Neural crest cell (in vitro differentiated cells): ENCODE results near the gene PKP4. TPM values are rescaled to one million over a fixed set of nuclear protein-coding genes. Genes with fewer than 3 reads are reported as not detected.

Experiments
- DNase-seq: peaks from one replicate; pipeline ENCODE4 v3.0.0; 2021; ENCODE audit warnings: low read depth, mixed read lengths, low spot score
- H3K27ac Mint-ChIP-seq: one replicate; pipeline ENCODE4 v1.8.0; 2021; ENCODE audit warnings: mild to moderate bottlenecking, mixed read lengths; ENCODE audit not compliant: unreplicated experiment
- H3K27me3 Mint-ChIP-seq: 2 replicates; pipeline ENCODE4 v1.8.0; 2021; ENCODE audit warnings: low read depth, mild to moderate bottlenecking, mixed read lengths
- H3K36me3 Mint-ChIP-seq: 2 replicates; pipeline ENCODE4 v1.8.0; 2021; ENCODE audit warnings: low read depth, mild to moderate bottlenecking, mixed read lengths
- H3K4me1 Mint-ChIP-seq: 2 replicates; pipeline ENCODE4 v1.8.0; 2021; ENCODE audit warnings: mixed read lengths
- H3K4me3 Mint-ChIP-seq: one replicate; pipeline ENCODE4 v1.8.0; 2021; ENCODE audit warnings: mild to moderate bottlenecking, mixed read lengths
- H3K9me3 Mint-ChIP-seq: 2 replicates; pipeline ENCODE4 v1.8.0; 2021; ENCODE audit warnings: mixed read lengths
- total RNA-seq: library from RNA; stranded (reverse); gene quantifications from 2 replicates; pipeline ENCODE4 v1.2.1, GENCODE V29; 2021
- TF ChIP-seq, protein P1 (sequence below): fragments of 200-600 bp; sonication (generic); conservative IDR thresholded peaks from 2 replicates; pipeline ENCODE4 v1.5.0; 2021; ENCODE audit warnings: antibody characterized with exemption, mild to moderate bottlenecking

The PKP4 gene
- total RNA-seq, 1 donor from 2014 or later = 52.7 TPM

DNA sequence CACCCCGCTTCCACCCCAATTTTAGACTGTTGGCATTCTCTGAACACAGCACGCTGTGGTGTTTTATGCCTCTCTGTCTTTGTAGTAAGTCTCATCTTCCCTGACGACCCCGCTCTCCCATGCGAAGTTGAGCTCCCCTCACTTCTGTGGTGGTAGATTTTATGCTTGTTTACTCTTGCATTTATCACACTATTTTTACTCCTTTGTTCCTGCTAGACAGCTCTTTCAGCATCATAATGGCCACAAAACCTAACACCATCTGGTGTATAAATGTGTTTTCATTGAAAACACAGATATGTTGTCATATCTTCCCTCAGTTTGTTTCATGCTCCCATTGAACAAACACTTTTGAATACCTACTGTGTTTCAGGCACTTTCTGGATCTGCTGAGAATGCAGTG lies 57.1 kb downstream of the PKP4 start:
- DNase-seq = no peak
- Mint-ChIP-seq H3K27me3 (no peaks in the 10 kb centered on the region), H3K27ac (no peak overlapping the region), H3K36me3 (peaks cover 9% of the 10 kb centered on the region), H3K4me1 (peaks cover 5% of the 10 kb centered on the region), H3K9me3 (no peaks in the 10 kb centered on the region), H3K4me3 (no peak overlapping the region)
- TF ChIP-seq, protein P1, sequence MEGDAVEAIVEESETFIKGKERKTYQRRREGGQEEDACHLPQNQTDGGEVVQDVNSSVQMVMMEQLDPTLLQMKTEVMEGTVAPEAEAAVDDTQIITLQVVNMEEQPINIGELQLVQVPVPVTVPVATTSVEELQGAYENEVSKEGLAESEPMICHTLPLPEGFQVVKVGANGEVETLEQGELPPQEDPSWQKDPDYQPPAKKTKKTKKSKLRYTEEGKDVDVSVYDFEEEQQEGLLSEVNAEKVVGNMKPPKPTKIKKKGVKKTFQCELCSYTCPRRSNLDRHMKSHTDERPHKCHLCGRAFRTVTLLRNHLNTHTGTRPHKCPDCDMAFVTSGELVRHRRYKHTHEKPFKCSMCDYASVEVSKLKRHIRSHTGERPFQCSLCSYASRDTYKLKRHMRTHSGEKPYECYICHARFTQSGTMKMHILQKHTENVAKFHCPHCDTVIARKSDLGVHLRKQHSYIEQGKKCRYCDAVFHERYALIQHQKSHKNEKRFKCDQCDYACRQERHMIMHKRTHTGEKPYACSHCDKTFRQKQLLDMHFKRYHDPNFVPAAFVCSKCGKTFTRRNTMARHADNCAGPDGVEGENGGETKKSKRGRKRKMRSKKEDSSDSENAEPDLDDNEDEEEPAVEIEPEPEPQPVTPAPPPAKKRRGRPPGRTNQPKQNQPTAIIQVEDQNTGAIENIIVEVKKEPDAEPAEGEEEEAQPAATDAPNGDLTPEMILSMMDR = no peak

DNA sequence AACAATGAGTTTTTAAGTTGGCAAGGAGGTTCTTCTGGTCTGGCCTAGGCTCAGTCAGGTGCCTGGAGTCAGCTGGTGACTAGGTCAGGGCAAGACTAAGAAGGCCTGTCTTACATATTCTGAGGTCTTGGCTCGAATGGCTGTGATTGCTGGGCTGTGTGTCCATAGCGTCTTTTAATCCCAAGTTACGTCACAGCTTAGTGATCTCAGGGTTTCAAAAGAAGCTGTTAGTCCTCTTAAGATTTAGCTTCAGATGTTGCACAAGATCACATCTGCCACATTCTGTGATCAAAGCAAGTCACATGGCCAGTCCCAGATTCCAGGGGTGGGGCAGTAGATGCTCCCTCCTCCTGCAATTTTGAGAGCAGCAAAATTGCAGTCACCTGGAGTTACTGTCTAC lies 61.3 kb downstream of the PKP4 start:
- Mint-ChIP-seq H3K27me3 (no peaks in the 10 kb centered on the region), H3K9me3 (no peaks in the 10 kb centered on the region), H3K4me3 (no peak overlapping the region), H3K4me1 (peaks cover 5% of the 10 kb centered on the region), H3K27ac (no peak overlapping the region), H3K36me3 (peaks cover 14% of the 10 kb centered on the region)
- no peak for DNase-seq
- TF ChIP-seq, protein P1 = no peak

DNA sequence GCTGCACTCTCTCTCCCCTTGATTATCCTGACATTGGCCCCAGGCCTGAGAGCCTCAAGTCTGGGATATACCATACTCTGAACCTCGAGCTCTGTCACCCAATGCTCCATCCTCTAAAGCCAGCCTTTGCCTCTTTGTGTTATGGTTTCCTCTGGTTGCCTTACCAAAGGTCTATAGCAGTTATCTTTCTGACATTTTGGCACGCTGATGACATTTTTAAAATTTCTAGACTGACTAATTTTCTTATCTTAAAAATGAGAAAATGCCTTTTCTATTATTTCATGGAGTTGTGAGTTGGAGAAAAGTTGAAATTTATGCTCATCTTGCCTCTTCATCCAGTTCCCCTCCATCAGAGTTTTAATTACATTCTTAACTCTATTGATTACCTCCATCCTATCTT lies 62.7 kb downstream of the PKP4 start:
- no peaks in the 10 kb centered on the region for H3K9me3 Mint-ChIP-seq
- H3K27ac Mint-ChIP-seq = no peak overlapping the region
- no peaks in the 10 kb centered on the region for H3K27me3 Mint-ChIP-seq
- peaks cover 8% of the 10 kb centered on the region for H3K36me3 Mint-ChIP-seq
- TF ChIP-seq, protein P1 = no peak
- H3K4me3 Mint-ChIP-seq = no peak overlapping the region
- DNase-seq = no peak
- H3K4me1 Mint-ChIP-seq = no peaks in the 10 kb centered on the region

DNA sequence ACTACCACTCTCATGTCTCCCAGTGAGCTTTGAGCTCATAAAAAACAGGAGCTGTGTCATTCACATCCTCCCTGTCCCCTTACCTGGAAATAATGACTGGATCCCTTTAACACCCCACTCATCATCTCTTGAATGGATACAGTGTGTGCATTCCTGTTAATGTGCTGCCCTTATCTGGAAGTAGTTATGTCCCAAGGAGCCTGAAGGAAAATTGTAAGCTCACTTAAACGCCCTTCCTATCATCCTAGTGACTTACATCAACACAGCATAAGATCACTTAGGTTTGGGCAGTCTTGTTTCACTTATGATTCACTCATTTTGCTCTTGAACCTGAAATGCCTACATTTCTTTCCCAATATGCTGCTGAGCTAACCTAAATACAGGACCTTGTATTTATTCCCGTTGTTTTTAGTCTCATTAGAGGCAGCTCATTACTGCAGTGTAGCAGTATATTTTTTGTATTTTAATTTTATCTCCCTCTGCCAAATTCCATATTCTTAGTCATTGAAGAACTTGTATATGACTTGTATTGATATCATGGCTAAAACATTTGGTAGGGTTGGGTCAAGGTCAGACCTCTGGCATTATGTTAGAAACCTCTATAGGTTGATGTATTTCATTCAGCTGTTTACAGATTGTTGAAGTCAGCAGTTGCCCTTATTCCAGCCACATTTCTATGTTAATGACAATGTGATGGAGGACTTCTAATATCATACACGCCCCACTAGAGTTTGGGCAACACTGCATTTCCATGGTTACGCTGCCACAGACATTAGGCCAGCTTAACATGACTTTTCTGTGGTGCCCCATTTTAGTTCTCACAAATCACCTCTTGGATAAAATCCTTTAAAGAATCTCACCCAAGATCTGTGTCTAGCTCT lies 72.9 kb downstream of the PKP4 start:
- Mint-ChIP-seq H3K9me3 (no peaks in the 10 kb centered on the region), H3K4me3 (no peak overlapping the region), H3K36me3 (peaks cover 2% of the 10 kb centered on the region), H3K27ac (no peak overlapping the region), H3K4me1 (no peaks in the 10 kb centered on the region), H3K27me3 (no peaks in the 10 kb centered on the region)
- TF ChIP-seq, protein P1 = no peak
- no peak for DNase-seq

DNA sequence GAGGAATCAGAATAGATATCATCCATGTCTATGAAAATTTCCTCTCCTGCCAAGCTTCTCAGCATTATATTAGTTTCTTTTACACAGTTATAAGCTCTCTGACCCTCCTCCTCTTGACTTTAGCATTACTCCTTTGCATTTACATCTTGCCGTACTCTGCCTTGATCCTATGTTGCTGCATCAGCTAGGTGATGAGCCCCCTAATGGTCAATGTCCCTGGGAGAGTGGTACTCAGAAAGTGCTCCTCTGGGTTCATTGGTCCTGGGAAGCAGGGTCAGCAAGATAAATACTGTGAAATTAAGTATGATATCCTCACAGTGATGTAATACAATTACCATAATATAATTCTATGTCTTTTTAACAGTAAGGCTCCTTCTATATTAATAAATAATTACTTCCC lies 74.1 kb downstream of the PKP4 start:
- no peak overlapping the region for H3K27ac Mint-ChIP-seq
- peaks cover 2% of the 10 kb centered on the region for H3K36me3 Mint-ChIP-seq
- H3K4me1 Mint-ChIP-seq = no peaks in the 10 kb centered on the region
- DNase-seq = no peak
- H3K4me3 Mint-ChIP-seq = no peak overlapping the region
- no peaks in the 10 kb centered on the region for H3K9me3 Mint-ChIP-seq
- H3K27me3 Mint-ChIP-seq = no peaks in the 10 kb centered on the region
- TF ChIP-seq, protein P1 = no peak
